ENCODE data around the gene RHOT2.

The RHOT2 gene

GRCh38 chr16:720447-720989, 52.6 kb downstream of the RHOT2 start:
- no peak for DNase-seq (ENCODE audit: low read depth)
- H3K4me3 ChIP-seq (ENCODE audit: control insufficient read depth, low read depth, low read length): peak overlapping the region; percentile 71
- TF ChIP-seq CTCF (IDR thresholded peaks at IDR 0.05; ENCODE audit: control insufficient read depth, insufficient read depth, low read depth, low read length, missing control alignments): peak; percentile 40

- H3K4me3 ChIP-seq (ENCODE audit: control insufficient read depth, low read depth, low read length): peak within 1 kb of the TSS; percentile 71
- no peak for DNase-seq (ENCODE audit: low read depth)
- TF ChIP-seq CTCF (IDR thresholded peaks at IDR 0.05; ENCODE audit: control insufficient read depth, insufficient read depth, low read depth, low read length, missing control alignments): no peak
Observed at GRCh38 chr16:720990-721764, 53.2 kb downstream of the RHOT2 start, which contains the start of gene ANTKMT. TSS of gene ANTKMT (plus strand) at chr16:721146. CDS start at chr16:721275, 129 bp downstream.

GRCh38 chr16:721765-722540, 54.0 kb downstream of the RHOT2 start:
- H3K4me3 ChIP-seq (ENCODE audit: control insufficient read depth, low read depth, low read length): peak overlapping the region; percentile 71
- no peak for DNase-seq (ENCODE audit: low read depth)
- no peak for TF ChIP-seq CTCF (IDR thresholded peaks at IDR 0.05; ENCODE audit: control insufficient read depth, insufficient read depth, low read depth, low read length, missing control alignments)

- DNase-seq (ENCODE audit: low read depth): no peak
- no peak overlapping the region for H3K4me3 ChIP-seq (ENCODE audit: control insufficient read depth, low read depth, low read length)
- no peak for TF ChIP-seq CTCF (IDR thresholded peaks at IDR 0.05; ENCODE audit: control insufficient read depth, insufficient read depth, low read depth, low read length, missing control alignments)
Observed at GRCh38 chr16:722835-723633, 55.1 kb downstream of the RHOT2 start.

GRCh38 chr16:723695-724094, 55.8 kb downstream of the RHOT2 start:
- DNase-seq (ENCODE audit: low read depth): no peak
- TF ChIP-seq CTCF (IDR thresholded peaks at IDR 0.05; ENCODE audit: control insufficient read depth, insufficient read depth, low read depth, low read length, missing control alignments): no peak
- H3K4me3 ChIP-seq (ENCODE audit: control insufficient read depth, low read depth, low read length): no peak overlapping the region
